Hepatocyte (in vitro differentiated cells): ENCODE measurements around the gene MYO3A. TPM values are rescaled to one million over a fixed set of nuclear protein-coding genes. Genes with fewer than 3 reads are reported as not detected.

ENCODE experiments used
- DNase-seq: peaks from one replicate; pipeline ENCODE4 v3.0.0-alpha.2; 2016; ENCODE audit warnings: low spot score
- H2AFZ ChIP-seq: fragments of 200-600 bp; sonication (generic); 2 replicates; pipeline ENCODE4 v1.6.0; 2016; ENCODE audit warnings: antibody characterized with exemption, mild to moderate bottlenecking
- H3K27ac ChIP-seq: fragments of 200-600 bp; sonication (generic); 2 replicates; pipeline ENCODE4 v1.5.1; 2016; ENCODE audit warnings: mild to moderate bottlenecking
- H3K27me3 ChIP-seq: fragments of 200-600 bp; sonication (generic); 2 replicates; pipeline ENCODE4 v1.6.1; 2016
- H3K36me3 ChIP-seq: fragments of 200-600 bp; sonication (generic); replicated peaks from 2 replicates; pipeline ENCODE4 v1.5.1; 2016; ENCODE audit warnings: low read depth; ENCODE audit not compliant: insufficient read depth
- H3K4me1 ChIP-seq: fragments of 200-600 bp; sonication (generic); 2 replicates; pipeline ENCODE4 v1.5.1; 2016; ENCODE audit warnings: mild to moderate bottlenecking, moderate library complexity; ENCODE audit not compliant: insufficient read depth
- H3K4me2 ChIP-seq: fragments of 200-600 bp; sonication (generic); 2 replicates; pipeline ENCODE4 v1.6.0; 2016
- H3K4me3 ChIP-seq: fragments of 200-600 bp; sonication (generic); 2 replicates; pipeline ENCODE4 v1.5.1; 2016; ENCODE audit warnings: mild to moderate bottlenecking
- H3K79me2 ChIP-seq: fragments of 200-600 bp; sonication (generic); 2 replicates; pipeline ENCODE4 v1.6.0; 2017; ENCODE audit warnings: mild to moderate bottlenecking
- H3K9me2 ChIP-seq: fragments of 200-600 bp; sonication (generic); replicated peaks from 2 replicates; pipeline ENCODE4 v1.6.0; 2017; ENCODE audit warnings: mild to moderate bottlenecking; ENCODE audit not compliant: insufficient read depth
- H3K9me3 ChIP-seq: fragments of 200-600 bp; sonication (generic); 2 replicates; pipeline ENCODE4 v1.5.1; 2016; ENCODE audit warnings: low read depth, mild to moderate bottlenecking
- H4K20me1 ChIP-seq: fragments of 200-600 bp; sonication (generic); 2 replicates; pipeline ENCODE4 v1.6.0; 2016; ENCODE audit warnings: mild to moderate bottlenecking; ENCODE audit not compliant: insufficient read depth, poor library complexity, severe bottlenecking
- EZH2 ChIP-seq: fragments of 200-600 bp; sonication (generic); IDR thresholded peaks from 2 replicates; pipeline ENCODE4 v1.6.1; 2016; ENCODE audit warnings: antibody characterized with exemption, mild to moderate bottlenecking, borderline replicate concordance
- EZH2phosphoT487 ChIP-seq: fragments of 200-600 bp; sonication (generic); IDR thresholded peaks from one replicate; pipeline ENCODE4 v1.6.1; 2018; ENCODE audit warnings: antibody characterized with exemption, mild to moderate bottlenecking, low read depth, moderate library complexity; ENCODE audit not compliant: unreplicated experiment, severe bottlenecking
- WGBS: methylation state at CpG from one replicate; pipeline ENCODE4 v1.1.6; 2016; ENCODE audit warnings: low lambda C conversion rate; ENCODE audit errors: missing lambda C conversion rate; 5-methylcytosine and 5-hydroxymethylcytosine counted together
- polyA plus RNA-seq: library from polyadenylated mRNA; unstranded; fragments of >200 nt; fragmentation: Nextera tagmentation; extraction: Ambion mirVana; gene quantifications from 2 replicates; pipeline ENCODE4 v1.2.1, GENCODE V29; 2016
- total RNA-seq: library from RNA; depleted of rRNA; stranded (reverse); fragments of >200 nt; gene quantifications from 2 replicates; pipeline ENCODE4 v1.2.3, GENCODE V29; 2014
- TF ChIP-seq, protein P1 (sequence below): fragments of 200-600 bp; sonication (generic); IDR thresholded peaks from 2 replicates; pipeline ENCODE4 v1.5.1; 2016; ENCODE audit warnings: antibody characterized with exemption, mild to moderate bottlenecking; ENCODE audit not compliant: poor library complexity

Gene MYO3A
- total and polyA plus RNA-seq, 2 experiments from 2014 or later = 0.93 to 1.1 TPM

GRCh38 chr10:26046073-26046700 lies 112.2 kb downstream of the MYO3A start:
- no peaks in the 10 kb centered on the region for H3K9me3 ChIP-seq
- H3K4me3 ChIP-seq = no peak overlapping the region
- H3K36me3 ChIP-seq = no peaks in the 10 kb centered on the region
- no peak overlapping the region for H3K4me2 ChIP-seq
- 71% methylated on average over 7 of the region's 7 CpGs for WGBS
- no peak overlapping the region for H2AFZ ChIP-seq
- no peaks in the 10 kb centered on the region for H3K79me2 ChIP-seq
- H3K9me2 ChIP-seq = no peaks in the 10 kb centered on the region
- TF ChIP-seq, protein P1, sequence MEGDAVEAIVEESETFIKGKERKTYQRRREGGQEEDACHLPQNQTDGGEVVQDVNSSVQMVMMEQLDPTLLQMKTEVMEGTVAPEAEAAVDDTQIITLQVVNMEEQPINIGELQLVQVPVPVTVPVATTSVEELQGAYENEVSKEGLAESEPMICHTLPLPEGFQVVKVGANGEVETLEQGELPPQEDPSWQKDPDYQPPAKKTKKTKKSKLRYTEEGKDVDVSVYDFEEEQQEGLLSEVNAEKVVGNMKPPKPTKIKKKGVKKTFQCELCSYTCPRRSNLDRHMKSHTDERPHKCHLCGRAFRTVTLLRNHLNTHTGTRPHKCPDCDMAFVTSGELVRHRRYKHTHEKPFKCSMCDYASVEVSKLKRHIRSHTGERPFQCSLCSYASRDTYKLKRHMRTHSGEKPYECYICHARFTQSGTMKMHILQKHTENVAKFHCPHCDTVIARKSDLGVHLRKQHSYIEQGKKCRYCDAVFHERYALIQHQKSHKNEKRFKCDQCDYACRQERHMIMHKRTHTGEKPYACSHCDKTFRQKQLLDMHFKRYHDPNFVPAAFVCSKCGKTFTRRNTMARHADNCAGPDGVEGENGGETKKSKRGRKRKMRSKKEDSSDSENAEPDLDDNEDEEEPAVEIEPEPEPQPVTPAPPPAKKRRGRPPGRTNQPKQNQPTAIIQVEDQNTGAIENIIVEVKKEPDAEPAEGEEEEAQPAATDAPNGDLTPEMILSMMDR = no peak
- no peak for TF ChIP-seq EZH2phosphoT487
- no peak for TF ChIP-seq EZH2
- no peaks in the 10 kb centered on the region for H3K27me3 ChIP-seq
- no peak overlapping the region for H3K27ac ChIP-seq
- DNase-seq = no peak
- no peaks in the 10 kb centered on the region for H3K4me1 ChIP-seq
- no peaks in the 10 kb centered on the region for H4K20me1 ChIP-seq

DNA sequence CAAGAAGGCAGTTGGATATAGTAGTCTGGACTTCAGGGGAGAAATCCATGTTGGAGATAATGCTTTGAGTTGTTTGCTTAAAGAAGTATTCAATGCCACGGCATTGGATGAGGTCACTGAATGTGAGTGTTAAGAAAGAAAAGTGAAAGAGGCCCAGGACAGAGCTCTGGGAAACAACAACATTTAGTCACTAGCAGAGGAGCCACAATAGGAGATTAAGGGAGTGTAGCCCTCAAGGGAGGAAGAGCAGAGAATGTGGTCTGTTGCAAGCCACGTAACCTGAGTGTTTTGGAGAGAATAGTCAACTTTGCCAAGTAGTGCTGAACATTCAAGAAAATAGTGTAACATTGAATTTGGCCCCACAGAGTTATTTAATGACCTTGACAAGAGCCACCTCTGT lies 114.7 kb downstream of the MYO3A start:
- H3K36me3 ChIP-seq = no peaks in the 10 kb centered on the region
- no peak overlapping the region for H3K4me3 ChIP-seq
- no peak overlapping the region for H3K27ac ChIP-seq
- H3K9me3 ChIP-seq = no peaks in the 10 kb centered on the region
- H3K4me2 ChIP-seq = no peak overlapping the region
- no peaks in the 10 kb centered on the region for H4K20me1 ChIP-seq
- WGBS = 63% methylated on average over 2 of the region's 2 CpGs
- no peaks in the 10 kb centered on the region for H3K9me2 ChIP-seq
- H3K27me3 ChIP-seq = no peaks in the 10 kb centered on the region
- H2AFZ ChIP-seq = no peak overlapping the region
- H3K4me1 ChIP-seq = no peaks in the 10 kb centered on the region
- TF ChIP-seq EZH2phosphoT487 (no peak), EZH2 (no peak)
- TF ChIP-seq, protein P1 = no peak
- H3K79me2 ChIP-seq = no peaks in the 10 kb centered on the region
- peak; percentile 15 for DNase-seq

- H3K27me3 ChIP-seq = no peaks in the 10 kb centered on the region
- no peak overlapping the region for H3K27ac ChIP-seq
- no peaks in the 10 kb centered on the region for H3K9me2 ChIP-seq
- no peaks in the 10 kb centered on the region for H3K4me1 ChIP-seq
- 53% methylated on average over 4 of the region's 4 CpGs for WGBS
- H3K9me3 ChIP-seq = no peaks in the 10 kb centered on the region
- DNase-seq = no peak
- TF ChIP-seq EZH2 (no peak), EZH2phosphoT487 (no peak)
- TF ChIP-seq, protein P1 = no peak
- H4K20me1 ChIP-seq = no peaks in the 10 kb centered on the region
- no peak overlapping the region for H3K4me3 ChIP-seq
- no peaks in the 10 kb centered on the region for H3K79me2 ChIP-seq
- H2AFZ ChIP-seq = no peak overlapping the region
- no peak overlapping the region for H3K4me2 ChIP-seq
- H3K36me3 ChIP-seq = no peaks in the 10 kb centered on the region
These were observed 118.3 kb downstream of the MYO3A start for GRCh38 chr10:26052326-26052725.
